GM21528 (cell line): ENCODE measurements around the gene EPS8.
"Not testable (repeated sequence)": the region's sequence is repeated elsewhere in the genome, so short reads cannot be mapped to it uniquely, and the experiment has no call there.

Experiments used
- ATAC-seq: cut with Tn5 transposase; IDR thresholded peaks from one replicate; pipeline ENCODE4 v1.9.1; 2021; ENCODE audit warnings: mild to moderate bottlenecking, moderate library complexity; ENCODE audit not compliant: unreplicated experiment, low FRiP score

The EPS8 gene

DNA sequence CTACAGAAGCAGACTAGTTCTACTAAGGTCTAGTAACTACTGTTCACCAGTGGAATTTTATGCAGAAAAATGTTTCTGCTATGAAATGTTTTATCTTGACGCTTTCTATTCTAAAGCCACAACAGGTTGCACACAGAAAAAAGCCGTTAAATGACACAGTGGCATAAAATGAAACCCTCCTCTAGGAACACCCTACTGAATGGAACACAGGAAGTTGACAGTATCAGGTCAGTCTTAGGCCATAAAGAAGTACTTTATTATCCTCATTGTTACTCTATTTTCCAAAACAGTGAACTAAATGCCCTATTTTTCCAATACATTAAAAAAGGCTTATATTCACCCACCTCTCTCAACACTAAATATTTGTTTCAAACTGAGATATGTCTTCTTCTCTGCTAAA, 21.9 kb downstream of the EPS8 start:
- ATAC-seq, result no peak

DNA sequence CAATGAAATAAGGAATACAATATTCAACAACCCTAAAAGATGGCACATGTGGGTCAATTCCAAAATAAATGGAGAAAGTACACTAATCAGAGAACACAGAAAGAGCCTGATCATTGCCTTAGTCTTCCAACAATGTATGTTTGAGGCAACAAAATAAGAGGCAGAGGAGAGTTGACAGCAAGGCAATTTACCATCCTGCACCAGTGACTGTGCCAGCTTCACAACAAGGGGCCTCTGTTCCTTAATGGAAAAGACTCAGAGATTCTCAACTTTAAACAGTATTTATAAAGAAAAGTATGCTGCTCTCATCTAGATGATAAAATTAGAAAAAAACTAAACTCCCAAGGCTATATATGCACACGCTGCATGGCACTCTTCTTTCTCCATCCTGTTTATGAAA, 25.9 kb downstream of the EPS8 start:
- no peak for ATAC-seq

DNA sequence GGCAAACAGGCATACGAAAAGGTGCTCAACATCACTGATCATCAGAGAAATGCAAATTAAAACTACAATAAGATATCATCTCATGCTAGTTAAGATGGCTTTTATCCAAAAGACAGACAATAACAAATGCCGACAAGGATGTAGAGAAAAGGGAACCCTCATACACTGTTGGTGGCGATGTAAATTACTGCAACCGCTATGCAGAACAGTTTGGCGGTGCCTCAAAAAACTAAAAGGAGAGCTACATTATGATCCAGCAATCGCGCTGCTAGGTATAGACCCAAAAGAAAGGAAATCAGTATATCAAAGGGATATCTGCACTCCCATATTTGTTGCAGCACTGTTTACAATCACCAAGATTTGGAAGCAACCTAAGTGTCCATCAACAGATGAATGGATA, 27.0 kb downstream of the EPS8 start:
- ATAC-seq, result not testable (repeated sequence)

DNA sequence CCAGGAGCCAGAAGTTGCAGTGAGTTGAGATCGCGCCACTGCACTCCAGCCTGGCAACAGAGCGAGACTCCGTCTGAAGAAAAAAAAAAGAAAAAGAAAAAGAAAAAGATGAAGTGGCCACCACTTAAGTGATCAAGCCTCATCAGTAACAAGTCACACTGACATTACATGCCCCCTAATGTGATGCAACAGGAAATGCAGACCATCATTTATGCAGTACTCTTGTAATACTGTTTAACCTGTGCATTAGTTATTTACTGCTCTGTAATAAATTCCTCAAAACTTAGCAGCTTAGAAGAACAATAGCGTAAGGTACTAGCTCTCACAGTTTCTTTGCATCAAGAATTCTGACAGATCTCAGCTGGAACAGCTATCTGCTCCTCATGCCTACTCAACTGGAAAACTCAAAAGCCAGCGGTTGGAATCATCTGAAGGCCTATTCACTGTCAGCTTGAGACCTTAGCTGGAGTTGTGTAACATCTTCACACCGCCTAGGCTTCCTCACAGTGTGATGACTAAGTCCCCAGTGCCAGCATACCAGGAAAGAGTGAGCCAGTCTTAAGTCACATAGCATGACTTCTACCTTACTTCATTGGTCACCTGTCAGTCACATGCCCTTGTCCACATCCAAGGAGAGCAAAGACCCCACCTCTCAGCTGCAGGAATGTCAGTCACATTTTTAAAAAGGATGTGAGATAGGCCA, 31.5 kb downstream of the EPS8 start:
- no peak for ATAC-seq

DNA sequence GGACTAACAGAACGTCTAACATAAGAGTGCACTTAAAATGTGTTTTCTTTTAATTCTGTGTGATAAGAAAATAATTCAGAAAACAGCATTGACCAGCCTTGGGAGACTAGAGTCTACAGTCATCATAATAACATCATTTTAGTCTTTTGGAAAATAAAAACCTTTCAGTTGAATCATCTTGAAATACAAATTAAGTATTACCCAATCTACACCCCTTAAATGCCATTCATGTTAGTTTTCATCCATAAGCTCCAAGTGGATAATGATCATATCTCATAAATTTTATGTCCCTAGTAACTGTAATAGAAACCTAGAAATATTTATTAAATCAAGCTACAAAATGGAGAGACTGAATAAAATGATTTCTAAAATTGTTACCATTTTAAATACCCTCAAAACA, 32.4 kb downstream of the EPS8 start:
- no peak for ATAC-seq

DNA sequence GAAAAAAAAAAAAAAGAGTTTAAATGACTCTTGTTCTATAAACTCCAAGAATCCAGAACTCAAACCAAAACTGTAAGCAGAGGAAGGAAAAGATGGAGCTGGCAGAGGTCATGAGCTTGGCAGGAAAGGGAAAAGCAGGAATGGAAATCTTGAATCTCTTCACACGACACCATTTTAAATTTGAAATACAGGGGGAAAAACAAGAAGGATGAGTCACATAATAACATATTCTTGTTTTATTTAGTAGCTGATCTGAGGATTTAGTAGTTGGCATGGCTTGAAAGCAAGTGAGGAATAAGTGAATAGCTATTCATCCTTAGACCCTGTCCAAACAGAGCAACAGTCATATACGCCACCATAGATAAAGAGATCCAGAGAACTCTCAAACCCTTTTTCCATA, 35.0 kb downstream of the EPS8 start:
- ATAC-seq, result no peak

DNA sequence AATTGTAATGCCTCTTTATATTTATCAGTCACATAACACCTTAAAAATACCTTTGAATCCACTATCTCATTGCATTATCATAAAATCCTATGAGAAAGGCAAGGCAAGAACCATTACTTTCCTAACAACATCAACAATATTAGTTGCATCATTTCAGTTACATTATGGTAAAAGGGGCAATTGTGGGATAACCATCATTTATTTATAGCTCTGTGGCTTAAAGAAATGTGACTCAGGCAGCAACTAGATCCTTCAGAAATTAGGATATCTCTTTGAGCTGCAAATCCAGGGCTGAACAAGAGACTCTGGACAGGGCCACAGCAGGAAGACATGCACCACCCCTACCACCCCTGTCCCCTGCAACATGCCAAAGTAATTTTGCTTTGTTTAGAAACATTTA, 36.4 kb downstream of the EPS8 start:
- no peak for ATAC-seq

DNA sequence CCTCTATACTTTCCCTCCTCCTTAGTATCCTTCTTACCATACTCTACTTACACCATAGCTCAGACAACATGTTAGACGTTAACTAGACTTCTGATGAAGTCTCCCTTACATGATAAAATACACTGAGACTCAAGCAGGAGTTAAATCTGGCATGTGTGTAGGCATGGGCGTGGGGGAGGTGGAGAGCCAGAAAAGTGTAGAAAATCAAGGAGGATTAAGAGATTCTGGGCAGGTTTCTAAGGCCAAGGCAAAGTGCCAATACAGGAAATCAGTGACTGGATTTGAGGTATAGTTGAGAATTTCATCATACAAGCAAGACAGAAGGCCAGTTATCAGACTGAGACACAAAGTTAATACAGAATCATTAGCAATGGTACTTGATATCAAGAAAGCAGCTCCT, 37.4 kb downstream of the EPS8 start:
- no peak for ATAC-seq

DNA sequence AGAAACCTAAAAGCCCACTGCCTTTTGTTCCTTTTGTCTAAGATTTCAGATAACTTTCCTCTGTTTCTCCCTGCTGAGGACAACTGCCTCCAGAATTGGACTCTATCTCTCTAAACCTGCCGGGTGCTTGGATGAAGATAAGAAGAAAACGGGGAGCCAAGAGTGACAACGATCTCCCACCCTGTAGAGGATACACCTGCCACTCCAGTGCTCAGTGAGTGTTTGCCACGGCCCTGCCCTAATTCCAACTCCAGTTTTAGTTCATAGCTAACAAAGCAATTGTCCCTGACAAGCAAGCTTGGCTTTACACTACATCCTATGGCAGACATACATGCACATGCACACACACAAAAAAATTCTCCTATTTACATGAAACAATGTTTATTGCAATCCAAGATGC, 39.3 kb downstream of the EPS8 start:
- ATAC-seq, result no peak

DNA sequence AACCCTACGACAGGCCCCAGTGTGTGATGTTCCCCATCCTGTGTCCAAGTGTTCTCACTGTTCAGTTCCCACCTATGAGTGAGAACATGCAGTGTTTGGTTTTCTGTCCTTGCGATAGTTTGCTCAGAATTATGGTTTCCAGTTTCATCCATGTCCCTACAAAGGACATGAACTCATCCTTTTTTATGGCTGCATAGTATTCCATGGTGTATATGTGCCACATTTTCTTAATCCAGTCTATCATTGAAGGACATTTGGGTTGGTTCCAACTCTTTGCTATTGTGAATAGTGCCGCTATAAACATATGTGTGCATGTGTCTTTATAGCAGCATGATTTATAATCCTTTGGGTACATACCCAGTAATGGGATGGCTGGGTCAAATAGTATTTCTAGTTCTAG, 47.3 kb downstream of the EPS8 start:
- ATAC-seq, result not testable (repeated sequence)

DNA sequence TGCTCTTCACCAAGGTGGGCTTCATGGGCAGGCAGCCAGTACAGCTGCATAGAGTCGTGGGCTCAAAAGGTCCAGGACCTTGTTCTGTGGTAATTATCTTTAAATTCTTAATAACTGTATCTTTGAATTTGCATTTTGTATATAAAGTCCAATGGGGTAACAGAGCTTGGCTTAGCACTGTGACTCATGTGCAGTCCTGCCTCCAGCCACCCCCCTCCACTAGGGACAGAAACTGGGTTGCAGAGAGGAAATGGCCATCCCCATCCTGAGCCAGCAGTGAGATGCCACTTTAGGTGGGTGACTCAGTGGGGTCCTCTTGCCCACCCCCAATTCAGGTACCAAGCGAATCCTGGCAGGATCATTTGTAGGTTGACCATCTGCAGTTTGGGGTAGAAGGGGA, 48.1 kb downstream of the EPS8 start:
- no peak for ATAC-seq

DNA sequence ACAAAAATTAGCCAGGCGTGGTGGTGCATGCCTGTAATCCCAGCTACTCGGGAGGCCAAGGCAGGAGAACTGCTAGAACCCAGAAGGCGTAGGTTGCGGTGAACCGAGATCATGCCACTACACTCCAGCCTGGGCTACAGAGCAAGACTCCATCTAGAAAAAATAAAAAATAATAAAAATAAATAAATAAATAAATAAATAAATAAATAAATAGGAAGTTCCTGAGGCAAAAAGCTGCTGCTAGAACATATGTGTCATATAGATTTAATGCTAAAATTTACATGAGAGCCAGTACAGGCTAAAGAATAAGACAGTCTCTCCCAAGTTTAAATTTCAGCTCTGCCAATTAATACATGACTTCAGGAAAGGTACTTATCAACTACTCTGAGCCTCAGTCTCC, 48.8 kb downstream of the EPS8 start:
- ATAC-seq, result not testable (repeated sequence)

DNA sequence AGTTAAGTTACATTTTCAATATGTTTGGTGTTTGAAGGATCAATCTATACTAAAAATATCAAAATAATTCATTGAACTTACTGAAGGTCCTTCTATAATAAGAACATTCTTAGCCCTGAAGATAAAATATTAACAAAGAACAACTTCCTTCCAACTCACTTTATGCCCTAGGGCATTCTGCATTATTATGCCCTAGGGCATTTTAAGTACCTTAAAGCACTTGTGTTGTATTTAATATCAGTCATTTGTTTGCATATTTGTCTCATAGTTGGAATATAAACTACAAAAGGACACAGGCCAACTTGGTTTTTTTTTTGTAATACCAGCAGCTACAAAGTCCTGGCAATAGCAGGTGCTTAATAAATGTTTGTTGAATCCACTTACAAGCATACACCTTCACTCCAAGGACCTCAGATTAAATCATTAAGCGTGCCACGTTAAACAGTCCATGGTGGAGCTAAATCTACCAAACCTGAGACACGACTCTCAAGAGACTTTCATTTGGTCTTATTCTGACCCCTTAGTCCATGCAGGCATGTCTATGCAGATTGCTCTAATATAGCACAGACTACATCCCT, 50.7 kb downstream of the EPS8 start:
- no peak for ATAC-seq

DNA sequence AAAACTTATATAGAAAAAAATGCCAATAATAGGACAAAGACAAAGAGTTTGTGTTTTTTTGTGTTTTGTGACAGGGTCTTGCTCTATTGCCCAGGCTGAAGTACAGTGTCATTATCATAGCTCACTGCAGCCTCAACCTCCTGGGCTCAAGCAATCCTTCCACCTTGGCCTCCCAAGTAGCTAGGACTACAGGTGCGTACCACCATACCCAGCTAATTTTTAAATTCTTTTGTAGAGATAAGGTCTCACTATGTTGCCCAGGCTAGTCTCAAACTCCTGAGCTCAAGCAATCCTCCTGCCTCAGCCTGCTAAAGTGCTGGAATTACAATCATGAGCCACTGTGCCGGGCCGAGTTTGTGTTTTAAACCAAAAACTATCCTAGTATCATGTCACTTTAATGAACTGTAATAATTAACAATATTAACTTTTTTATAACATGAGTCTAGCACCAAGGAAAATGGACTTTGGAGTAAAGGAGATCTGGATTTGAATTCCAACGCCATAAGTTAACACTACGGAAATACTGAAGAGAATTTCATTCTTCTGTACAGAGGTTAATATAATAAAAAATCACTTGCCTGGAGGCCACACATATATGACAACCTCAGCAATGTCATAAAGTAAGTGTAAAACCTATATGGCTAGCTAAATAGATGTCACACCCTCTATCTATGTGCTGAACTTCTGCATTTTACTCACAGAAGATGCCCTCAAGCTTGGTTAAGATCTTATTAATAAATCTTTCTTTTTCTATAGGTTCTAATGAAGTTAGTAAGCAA, 53.2 kb downstream of the EPS8 start:
- ATAC-seq, result no peak

DNA sequence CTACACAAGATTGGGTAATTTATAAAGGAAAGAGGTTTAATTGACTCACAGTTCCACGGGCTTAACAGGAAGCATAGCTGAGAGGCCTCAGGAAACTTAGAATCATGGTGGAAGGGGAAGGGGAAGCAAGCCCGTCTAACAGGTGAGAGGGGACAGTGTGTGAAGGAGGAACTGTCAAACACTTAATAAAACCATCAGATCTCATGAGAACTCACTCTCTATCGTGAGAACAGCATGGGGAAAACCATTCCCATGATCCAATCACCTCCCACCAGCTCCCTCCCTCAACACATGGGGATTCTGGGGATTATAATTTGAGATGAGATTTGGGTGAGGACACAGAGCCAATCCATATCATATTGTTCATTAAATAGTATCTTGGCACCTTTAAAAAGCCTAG, 56.1 kb downstream of the EPS8 start:
- ATAC-seq, result no peak

DNA sequence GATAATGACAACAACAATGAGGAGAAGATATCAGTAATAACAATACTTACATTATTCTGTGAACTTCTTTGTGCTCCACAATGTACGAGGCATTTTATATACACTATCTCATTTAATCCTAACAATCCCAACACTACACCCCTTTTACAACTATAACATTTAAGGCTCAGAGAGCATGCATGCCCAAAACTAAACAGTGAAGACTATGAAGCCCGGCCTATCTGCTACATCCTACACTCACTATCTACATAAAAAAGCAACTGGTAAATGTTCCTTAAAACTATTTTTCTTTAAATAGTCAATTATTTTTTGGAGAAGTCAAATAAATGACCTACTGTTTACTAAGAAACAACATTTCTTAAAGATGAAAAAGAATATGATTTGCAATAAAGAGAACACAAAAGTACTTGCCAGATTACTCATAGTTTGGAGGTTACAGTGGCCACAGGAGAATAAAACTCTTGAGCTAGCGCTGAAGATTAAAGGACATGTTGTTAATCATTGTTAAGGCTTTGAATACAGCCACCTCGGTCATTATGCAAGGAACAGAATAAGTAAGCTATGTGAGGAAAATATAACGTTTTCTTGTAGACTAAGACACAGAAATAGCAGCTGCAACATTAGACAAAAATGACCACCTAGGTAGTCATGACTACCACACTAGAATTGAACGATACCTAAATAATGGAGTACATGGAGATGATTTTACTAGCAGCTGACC, 56.7 kb downstream of the EPS8 start:
- no peak for ATAC-seq

DNA sequence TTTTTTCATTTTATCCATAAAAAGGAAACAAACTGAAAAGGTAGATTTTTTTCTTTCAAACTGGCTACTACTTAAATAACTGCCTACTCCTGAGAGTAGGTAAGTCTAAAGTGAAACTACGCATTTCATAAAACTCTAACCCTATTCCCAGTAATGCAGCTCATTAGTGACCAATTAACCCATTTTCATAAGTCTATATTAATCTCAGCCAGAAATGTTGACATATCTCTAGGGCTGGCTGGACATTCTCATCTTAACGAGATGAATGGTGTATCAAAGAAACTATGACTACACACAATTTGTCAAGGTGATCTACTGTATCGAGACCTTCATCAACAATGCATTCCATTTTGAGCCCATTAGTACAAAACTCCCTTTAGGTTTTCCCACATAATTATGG, 57.2 kb downstream of the EPS8 start:
- no peak for ATAC-seq

DNA sequence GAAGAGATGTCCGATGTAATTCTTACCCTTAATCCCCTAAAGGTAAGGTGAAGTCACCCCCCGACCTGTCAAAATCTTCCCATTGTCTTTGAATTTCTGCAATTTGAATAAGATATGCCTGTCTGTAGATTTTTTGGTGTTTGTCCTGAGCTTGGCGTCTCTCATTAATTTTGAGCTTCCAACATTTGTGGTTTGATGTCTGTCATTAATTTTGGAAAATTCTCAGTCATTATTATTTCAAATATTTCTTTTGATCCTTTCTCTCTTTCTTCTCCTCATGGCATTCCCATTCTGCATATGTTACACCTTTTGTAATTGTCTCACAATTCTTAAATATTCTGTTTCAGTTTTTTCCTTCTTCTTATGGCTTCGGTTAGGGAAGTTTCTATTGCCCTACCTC, 60.1 kb downstream of the EPS8 start:
- ATAC-seq, result no peak

DNA sequence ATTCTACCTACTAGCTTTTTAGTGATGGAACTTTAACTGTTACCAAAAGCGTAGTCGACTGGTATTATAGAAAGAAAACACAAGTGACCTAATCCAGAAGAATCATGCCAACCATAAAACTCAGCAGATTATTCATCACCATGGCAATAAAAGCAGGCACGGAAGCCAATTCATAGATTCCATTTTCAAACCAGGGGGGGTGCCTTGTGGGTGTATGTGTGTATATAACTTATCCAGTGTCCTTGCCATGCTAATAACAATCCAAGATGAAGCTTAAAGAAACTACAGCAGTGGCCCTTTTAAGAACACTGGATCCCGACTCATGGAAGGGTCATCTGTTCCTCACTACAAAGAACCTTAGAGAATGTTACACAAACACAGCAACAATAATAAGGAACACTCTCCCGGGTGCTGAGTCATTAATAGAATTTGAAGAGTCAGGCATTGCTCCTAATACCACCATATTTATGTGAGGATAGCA, 61.0 kb downstream of the EPS8 start:
- no peak for ATAC-seq

DNA sequence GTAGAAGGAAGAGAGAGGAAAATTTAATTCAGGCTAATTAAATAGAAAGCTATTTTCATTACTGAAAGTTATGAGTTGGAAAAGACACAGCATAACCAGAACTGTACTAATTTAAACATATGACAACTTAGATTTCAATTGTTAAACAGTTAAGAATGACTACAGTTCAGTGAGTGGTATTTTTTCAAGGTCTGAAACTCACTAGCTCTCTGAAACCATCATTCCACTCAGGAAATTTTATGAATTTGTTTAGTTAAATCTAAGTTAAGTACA, 62.4 kb downstream of the EPS8 start:
- ATAC-seq, result no peak
